GM21528 (cell line): ENCODE data around the gene CXCR2.
A peak's percentile ranks its signal among the peaks of the same experiment; 100 is the strongest.
"Not testable (repeated sequence)": the region's sequence is repeated elsewhere in the genome, so short reads cannot be mapped to it uniquely, and the experiment has no call there.

ENCODE experiments used
- ATAC-seq: cut with Tn5 transposase; IDR thresholded peaks from one replicate; pipeline ENCODE4 v1.9.1; 2021; ENCODE audit warnings: mild to moderate bottlenecking, moderate library complexity; ENCODE audit not compliant: unreplicated experiment, low FRiP score

Gene CXCR2

DNA sequence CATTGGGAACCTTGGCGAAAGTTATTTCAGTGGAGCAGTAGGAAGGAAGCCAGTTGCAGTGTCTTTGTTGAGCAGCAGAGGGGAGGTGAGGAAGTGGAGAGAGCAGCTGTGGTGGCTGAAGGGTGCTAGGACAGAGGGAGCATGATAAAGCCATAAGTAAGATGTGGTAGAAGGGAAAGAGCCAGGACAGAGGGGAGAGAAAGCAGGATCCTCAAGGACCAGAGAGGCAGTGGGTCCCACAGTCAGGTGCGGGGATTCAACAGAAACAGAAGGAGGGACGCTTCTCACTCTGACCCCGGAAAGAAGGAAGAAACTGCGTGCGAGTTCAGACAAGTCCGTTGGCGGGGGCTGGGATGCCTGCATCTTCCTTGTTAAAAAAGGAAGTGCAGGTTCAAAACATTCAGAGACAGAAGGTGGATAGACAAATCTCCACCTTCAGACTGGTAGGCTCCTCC, at the start of gene CXCR2:
CXCR2 (plus strand) TSS at position 403 of the 455 bp plus-strand sequence. CDS start 8,774 bp downstream, outside the sequence.
- ATAC-seq, result no peak

DNA sequence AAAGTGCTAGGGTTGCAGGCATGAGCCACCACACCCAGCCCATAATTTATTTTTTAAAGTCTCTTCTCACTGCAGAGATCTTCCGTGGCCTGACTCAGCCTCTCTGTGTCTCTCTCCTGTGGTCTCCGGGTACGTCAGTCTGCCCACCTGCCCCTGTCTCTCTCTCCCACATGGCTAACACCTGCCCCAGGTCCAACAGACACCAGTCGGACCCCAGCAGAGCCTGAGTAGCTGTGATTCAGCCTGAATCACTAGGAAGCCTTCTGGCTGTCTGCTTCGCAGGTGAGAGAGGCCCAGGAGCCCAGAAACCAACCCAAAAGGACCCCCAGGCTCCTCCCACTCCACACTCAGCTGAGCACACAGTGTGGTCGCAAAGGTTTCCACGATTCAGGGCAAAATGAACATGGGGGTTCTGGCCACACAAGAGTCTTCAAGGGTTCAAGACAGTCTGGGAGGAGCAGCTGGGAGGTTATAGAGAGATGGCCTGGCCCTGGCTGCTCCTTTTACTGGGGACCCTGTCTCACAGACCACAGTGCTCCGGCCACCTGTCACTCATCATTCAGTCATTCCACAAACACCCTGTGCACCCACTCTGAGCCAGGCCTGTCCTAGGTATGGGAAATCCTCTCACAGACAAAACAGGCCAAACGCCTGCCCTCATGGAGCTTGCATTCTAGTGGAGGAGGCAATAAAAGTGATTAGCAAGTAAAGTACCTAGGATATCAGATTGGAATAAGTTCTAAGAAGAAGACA, 48.2 kb upstream of the CXCR2 start:
- ATAC-seq, result no peak

DNA sequence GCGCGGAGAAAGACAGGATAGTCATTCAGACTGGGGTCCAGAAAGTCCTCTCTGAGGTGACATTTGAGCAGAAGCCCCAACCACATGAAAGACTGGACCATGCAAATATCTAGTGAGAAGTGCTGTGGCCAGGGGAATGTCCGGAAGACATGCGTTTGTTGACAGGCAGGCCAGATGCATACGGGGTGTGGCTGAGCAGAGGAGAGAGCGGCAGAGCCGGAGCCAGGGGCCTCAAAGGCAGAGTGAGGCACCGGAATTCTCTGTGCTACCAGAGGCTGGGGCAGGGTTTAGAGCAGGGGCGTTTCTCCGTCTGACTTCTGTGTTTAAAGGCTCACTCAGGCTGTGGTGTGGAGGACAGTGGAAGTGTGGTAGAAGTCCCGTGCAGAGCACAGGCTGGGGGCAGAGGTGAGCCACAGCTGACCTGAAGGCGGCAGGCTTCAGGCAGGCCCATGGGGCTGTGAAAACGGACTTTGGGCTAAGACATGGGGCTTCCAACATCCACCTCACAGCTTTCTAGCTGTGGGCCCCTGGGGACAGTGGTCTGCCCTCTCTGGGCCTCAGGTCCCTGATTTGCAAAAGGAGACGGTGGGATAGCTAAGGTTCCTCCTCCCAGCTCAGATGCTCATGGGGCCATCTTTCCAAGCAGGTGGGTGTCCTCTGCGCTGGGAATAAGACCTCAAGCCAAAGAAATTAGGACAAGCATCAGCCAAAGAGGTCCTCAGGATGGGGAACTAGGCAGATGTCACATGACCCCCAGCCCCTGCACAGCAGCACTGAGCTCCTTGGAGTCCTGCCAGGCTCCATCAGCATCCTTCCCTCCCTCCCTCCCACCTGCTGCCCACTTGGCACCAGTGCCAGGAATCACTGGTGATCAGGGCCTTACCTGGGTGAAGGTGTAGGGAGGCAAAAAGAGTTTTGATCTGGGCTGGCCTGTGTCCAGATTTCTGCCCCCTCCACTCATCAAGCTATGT, 45.6 kb upstream of the CXCR2 start:
- no peak for ATAC-seq

DNA sequence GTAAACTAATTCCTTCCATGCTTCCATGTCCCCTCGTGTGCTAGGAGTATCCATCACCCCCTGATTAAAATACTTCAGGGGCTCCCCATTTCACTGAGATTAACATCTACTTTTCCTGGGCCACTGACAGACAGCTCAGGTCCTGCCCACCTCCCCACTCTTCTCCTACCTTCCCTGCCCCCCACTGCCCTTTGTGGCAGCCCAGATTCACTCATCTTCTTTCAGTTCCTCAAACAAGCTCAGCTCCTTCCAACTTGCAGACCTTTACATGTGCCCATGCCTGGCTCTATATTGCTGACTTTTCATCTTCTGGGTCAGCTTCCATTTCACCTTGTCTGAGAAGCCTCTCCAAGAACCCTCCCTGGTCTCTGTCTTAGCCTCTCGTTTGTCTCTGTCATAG, 44.8 kb upstream of the CXCR2 start:
- ATAC-seq, result peak; percentile 86

DNA sequence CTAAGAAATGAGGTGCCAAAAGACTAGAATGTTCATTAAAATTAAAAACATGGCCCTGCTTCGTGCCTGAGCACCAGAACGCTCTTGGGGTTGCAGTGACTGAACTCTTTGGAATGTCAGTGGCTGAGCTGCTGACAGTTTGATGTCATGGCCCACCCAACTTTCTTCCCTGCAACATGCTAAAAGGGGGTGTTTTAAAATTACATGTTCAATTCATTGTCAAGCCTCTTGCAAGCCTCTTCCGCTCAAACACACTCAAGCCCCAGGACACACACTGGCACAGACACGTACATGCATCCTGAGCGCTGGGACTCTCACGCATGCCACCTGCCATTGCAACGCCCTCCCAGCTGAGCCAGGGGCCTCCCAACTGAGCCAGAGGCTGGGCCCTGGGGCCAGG, 44.1 kb upstream of the CXCR2 start:
- ATAC-seq, result no peak

DNA sequence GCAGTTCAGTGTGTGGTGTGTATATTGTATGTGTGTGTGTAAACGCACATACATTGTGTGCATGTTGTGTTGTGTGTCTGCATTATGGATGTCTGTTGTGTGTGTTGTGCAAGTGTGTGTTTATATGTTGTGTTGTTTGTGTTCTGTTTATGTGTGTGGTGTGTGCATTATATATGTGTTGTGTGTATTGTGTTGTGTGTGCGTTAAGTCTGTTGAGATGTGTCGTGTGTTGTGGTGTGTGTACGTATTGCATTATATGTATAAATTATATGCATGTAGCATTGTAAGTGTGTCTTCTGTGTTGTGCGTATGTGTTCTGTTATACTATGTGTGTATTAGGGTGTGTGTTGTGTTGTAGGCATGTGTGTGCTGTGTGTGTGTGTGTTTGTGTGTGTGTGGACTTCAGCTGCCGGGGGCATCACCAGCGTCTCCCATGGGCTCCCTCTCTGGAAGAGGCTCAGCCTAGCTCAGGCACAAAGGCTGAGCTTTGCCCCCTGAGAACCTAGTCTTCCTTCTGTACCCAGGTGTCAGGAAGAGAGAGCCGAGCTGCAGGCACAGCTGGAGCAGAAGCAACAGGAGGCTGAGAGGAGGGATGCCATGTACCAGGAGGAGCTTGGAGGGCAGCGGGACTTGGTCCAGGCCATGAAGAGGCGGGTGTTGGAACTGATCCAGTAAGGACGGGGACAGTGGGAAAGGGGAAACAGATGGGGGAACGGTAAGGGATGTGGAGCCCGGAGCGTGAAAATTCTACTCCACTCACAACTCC, 43.1 kb upstream of the CXCR2 start:
- ATAC-seq, result no peak

DNA sequence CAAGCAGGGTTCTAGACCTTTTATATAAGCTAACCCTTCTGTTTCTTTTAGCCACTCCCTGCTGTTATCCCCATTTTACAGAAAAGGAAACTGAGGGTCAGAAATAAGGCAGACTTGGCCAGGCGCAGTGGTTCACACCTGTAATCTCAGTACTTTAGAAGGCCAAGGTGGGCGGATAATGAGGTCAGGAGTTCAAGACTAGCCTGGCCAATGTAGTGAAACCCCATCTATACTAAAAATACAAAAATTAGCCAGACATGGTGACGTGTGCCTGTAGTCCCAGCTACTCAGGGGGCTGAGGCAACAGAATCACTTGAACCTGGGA, 42.5 kb upstream of the CXCR2 start:
- ATAC-seq, result no peak

DNA sequence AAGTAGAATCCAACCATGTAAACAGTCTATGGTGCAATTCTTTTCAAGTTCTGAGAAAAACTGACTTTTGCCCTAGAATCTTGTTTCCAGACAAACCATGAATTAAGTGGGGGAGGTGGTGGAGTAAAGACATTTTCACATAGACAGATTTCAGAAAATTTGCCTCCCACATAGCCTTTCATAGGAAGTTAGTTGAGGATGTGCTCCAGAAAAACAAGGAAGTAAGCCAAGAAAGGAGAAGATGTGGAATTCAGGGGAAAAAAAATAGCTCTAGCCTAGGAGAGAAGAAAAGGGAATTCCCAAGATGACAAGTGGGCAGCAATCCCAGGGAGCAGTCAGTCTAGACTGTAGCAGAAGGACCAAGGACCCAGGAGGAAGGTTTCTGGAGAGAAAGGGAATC, 39.4 kb upstream of the CXCR2 start:
- ATAC-seq, result no peak

DNA sequence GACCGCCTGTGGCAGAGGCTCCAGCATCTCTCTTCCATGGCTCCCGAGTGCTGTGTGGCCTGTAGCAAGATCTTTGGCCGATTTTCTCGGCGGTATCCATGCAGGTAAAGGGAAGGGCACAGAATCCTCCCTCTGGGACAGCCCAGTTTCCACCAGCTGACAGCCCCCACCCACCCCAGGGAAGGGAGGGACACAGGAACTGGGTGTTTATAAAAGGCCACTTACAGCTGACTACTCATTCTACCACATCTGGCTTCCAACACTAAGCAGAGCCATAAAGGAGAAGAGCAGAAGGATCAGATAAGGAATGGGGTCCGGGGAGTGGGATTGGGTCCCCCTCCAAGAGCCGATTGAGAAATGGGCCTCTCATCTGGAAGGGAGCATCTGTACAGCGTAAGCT, 36.6 kb upstream of the CXCR2 start:
- no peak for ATAC-seq

DNA sequence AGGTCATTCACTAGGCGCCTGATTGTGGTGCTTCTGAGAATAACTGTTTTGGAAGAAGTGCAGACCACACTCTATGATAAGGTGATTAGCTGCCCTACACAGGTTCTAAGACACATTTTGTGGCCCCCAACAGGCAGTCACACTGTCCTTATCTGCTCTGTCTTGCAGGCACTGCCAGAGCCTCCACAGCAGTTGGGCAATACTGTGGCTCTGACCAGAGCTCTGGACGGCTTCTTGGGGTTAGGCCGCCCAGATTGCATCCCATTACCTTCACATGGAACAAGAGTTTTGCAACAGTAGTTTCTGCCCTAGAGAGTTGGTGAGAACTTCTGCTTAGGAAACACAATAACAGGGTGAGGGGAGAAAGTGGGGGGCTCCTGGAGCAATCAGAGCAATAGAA, 34.1 kb upstream of the CXCR2 start:
- no peak for ATAC-seq

DNA sequence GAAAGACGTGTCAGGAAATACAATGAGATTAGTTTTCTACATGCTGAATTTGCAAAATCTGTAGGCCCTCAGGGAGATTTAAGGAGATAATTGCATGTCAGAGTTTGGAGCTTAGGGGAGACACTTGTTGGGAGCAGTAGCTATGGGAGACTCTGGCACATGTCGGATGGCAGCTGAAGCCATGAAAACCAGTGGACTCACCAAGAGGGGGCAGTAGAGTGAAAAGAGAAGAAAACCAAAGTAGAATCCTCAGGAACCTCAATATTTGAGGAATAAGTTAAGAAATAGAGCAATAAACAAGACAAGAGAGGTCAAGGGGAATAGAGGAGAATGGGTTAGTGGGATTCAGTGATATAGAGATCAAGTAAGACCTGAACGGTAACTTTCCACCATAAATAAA, 31.9 kb upstream of the CXCR2 start:
- ATAC-seq, result no peak

DNA sequence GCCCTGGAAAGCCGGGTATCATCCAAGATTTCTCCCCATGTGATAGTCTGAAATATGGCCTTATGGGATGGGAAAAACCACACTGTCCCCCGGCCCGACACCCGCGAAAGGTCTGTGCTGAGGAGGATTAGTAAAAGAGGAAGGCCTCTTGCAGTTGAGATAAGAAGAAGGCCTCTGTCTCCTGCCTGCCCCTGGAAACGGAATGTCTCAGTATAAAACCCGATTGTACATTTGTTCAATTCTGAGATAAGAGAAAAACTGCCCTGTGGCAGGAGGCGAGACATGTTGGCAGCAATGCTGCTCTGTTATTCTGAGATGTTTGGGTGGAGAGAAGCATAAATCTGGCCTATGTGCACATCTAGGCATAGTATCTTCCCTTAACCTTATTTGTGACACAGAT, 30.0 kb upstream of the CXCR2 start:
- no peak for ATAC-seq

DNA sequence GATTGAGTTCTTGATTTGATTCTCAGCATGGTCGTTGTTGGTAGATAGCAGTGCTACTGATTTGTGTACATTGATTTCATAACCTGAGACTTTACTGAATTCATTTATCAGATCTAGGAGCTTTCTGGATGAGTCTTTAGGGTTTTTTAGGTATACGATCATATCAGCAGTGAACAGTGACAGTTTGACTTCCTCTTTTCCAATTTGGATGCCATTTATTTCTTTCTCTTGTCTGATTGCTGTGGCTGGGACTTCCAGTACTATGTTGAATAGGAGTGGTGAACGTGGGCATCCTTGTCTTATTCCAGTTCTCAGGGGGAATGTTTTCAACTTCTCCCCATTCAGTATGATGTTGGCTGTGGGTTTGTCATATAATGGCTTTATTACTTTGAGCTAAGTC, 27.9 kb upstream of the CXCR2 start:
- ATAC-seq, result no peak

DNA sequence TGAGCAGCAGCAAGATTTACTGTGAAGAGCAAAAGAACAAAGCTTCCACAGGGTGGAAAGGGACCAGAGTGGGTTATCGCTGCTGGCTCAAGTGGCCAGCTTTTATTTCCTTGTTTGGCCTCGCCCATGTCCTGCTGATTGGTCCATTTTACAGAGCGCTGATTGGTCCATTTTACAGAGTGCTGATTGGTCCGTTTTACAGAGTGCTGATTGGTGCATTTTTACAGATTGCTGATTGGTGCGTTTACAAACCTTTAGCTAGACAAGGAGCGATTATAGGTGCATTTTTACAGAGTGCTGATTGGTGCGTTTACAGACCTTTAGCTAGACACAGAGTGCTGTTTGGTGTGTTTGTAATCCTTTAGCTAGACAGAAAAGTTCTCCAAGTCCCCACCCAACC, 17.0 kb upstream of the CXCR2 start:
- not testable (repeated sequence) for ATAC-seq

DNA sequence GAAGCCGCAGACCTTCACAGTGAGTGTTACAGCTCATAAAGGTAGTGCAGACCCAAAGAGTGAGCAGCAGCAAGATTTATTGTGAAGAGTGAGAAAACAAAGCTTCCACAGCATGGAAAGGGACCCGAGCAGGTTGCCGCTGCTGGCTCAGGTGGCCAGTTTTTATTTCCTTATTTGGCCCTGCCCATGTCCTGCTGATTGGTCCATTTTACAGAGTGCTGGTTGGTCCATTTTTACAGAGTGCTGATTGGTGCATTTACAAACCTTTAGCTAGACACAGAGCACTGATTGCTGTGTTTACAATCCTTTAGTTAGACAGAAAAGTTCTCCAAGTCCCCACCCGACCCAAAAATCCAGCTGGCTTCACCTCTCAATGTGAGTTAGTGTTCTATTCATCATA, 4.0 kb upstream of the CXCR2 start:
- ATAC-seq, result not testable (repeated sequence)

DNA sequence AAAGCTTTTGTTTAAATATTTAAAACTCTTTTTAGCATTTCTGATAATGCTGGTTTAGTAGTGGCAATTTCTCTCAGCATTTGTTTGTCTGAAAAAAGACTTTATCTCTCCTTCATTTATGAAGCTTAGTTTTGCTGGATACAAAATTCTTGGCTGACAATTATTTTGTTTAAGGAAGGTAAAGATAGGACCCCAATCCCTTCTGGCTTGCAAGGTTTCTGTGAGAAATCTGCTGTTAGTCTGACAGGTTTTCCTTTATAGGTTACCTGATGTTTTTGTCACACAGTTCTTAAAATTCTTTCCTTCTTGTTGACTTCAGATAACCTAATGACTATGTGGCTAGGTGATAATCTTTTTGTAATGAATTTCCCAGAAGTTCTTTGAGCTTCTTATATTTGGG, 3.5 kb upstream of the CXCR2 start:
- ATAC-seq, result not testable (repeated sequence)

DNA sequence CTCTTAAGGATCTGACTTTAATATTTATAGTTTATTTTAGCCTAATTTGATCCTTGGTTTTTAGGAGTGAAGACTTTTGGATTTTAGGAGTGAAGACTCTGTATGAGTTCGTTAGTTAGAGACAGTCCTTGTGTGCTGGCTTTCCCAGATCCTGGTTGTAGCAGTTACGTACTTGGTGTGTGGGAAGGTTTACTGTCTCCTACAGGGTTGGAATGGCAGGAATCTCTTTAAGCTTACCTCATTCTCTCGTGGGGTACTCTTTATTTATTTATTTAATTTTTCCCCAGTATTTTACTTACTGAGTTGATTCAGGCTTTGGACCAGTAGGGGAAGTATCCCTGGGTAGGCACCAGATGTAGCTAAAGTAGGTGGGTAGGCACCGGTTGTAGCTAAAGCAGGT, 1.8 kb upstream of the CXCR2 start:
- no peak for ATAC-seq

DNA sequence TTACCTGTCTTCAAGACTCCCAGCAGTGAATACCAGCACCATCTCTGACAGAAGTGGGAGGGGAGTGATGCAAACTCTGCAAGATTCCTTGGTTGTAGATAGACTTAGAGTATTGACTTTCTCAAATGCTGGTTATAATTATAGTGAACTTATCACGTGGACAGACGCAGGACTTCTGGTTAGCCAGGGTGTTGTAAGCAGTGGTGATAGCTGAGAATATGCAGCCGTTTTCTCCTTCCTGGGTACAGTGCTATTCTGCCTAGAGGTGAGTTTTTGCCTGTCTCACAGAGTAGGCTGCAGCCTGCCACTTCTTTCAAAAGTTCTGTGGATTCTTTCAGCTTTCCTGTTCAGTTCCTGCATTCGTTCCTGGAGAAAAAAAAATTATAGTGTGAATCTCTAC, 733 bp upstream of the CXCR2 start:
- no peak for ATAC-seq

DNA sequence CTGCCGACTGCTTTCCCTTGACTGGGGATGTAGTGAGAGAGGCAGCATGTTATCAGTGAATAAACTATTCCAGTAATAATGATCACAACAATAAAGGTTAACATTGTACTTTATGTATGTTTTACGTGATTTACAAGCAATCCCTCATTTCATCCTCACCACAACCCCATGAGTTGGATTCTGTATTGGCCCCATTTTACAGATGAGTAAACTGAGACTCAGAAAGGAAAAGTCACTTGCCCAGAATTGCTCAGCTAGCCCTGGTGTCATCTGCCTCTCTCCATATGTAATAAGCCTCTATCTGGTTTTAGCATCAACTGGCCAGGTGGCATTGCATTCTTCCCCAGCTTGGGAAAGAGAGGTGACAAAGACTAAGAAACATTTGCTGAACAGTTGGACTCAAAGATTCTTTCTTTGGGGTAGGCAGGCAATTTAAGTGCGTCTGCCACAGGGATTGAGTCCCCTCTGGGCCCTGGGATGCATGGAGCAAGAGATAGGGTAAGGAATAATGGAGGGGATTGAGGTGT, 2.2 kb downstream of the CXCR2 start:
- no peak for ATAC-seq

DNA sequence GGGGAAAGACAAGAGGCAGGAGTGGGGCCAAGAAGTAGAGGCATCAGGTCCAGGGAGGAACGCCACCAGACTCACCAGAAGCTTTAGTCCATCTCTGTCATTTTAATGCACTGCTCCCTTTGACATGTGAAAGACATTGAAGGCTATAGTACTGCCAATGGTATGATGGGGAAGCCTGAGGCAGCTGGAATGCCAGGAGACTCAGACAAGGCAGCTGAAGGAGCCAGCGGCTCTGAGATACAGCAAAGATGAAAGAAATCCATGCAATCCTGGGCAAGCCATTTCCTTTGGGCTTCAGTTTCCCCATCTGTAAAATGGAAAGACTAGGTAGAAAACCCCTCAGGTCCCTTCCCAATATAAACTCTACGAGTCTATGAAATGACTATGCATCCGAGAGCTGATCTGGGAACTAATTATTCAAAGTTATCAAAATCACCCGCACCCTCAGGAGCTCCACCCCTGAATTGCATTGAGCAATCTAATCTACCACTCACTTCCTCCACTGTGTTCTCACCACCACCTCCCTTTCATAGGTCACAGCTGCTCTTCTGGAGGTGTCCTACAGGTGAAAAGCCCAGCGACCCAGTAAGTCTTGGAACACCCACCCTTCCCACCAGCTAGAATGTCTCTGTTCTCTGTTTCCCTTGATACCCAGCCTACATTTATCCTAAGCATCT, 3.1 kb downstream of the CXCR2 start:
- no peak for ATAC-seq
